Vagina (tissue), 2 donors: Measurements from ENCODE around the gene ZGPAT.

Experiments used
- POLR2A ChIP-seq, 2 donors: fragments of 450-650 bp; IDR thresholded peaks; one replicate each; pipeline ENCODE4 v1.6.1; 2017; ENCODE audit warnings: antibody characterized with exemption in 2 of 2, mild to moderate bottlenecking in 2 of 2, moderate library complexity in 2 of 2
- POLR2AphosphoS5 ChIP-seq, 2 donors: sonication (generic); formaldehyde crosslinking; IDR thresholded peaks; one replicate each; pipeline ENCODE4 v1.9.0; 2017; ENCODE audit warnings: antibody characterized with exemption in 2 of 2, mild to moderate bottlenecking in 2 of 2, low read depth in 1 of 2; ENCODE audit not compliant: insufficient read depth in 1 of 2
- TF ChIP-seq, protein P1 (sequence below), 3 experiments: fragments of 450-650 bp in 2 of 3; fragments of 200-600 bp in 1 of 3; sonication (generic) in 1 of 3; IDR thresholded peaks; one replicate each; pipeline ENCODE4 v1.5.1; 2017 to 2019; ENCODE audit warnings: antibody characterized with exemption in 3 of 3, mild to moderate bottlenecking in 2 of 3, moderate library complexity in 2 of 3

DNA sequence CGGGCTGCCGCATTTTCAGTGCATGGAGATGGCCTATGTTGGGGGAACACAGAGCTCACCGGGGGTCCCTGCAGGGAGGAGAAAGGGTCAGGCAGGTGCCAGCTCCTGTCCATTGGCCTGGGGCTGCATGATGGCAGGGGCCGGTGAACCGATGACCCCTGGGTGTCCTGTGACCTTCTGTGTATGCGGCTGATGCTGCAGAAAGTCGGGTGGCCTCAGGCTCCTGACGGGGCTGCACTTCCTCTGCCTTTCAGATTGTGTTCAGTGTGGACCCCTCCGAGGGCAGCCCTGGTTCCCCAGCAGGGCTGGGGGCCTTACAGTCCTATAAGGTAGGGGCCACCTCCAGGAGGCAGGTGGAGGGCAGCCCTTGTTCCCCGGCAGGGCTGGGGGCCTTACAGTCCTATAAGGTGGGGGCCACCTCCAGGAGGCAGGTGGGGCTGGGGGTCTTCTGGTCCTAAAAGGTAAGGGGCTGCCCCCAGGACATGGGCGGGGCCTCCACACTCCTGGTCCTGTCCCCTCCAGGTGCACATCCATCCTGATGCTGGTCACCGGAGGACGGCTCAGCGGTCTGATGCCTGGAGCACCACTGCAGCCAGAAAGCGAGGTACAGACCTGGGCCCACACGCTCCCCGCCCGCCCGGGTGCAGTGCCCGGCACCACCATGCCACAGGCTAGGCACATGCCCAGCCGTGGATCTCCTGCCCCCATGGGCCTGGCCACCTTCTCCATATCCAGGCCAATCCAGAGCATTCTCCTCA, 22.4 kb upstream of the ZGPAT start:
- TF ChIP-seq, protein P1, sequence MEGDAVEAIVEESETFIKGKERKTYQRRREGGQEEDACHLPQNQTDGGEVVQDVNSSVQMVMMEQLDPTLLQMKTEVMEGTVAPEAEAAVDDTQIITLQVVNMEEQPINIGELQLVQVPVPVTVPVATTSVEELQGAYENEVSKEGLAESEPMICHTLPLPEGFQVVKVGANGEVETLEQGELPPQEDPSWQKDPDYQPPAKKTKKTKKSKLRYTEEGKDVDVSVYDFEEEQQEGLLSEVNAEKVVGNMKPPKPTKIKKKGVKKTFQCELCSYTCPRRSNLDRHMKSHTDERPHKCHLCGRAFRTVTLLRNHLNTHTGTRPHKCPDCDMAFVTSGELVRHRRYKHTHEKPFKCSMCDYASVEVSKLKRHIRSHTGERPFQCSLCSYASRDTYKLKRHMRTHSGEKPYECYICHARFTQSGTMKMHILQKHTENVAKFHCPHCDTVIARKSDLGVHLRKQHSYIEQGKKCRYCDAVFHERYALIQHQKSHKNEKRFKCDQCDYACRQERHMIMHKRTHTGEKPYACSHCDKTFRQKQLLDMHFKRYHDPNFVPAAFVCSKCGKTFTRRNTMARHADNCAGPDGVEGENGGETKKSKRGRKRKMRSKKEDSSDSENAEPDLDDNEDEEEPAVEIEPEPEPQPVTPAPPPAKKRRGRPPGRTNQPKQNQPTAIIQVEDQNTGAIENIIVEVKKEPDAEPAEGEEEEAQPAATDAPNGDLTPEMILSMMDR (IDR thresholded peaks at IDR 0.05), result no peak
- TF ChIP-seq POLR2A (IDR thresholded peaks at IDR 0.05) (no peak), POLR2AphosphoS5 (IDR thresholded peaks at IDR 0.05; ENCODE audit: insufficient read depth in 1 of 2, low read depth in 1 of 2) (no peak)
